GM18858 (cell line): ENCODE measurements around the gene GABBR2.

Experiments used
- ATAC-seq: cut with Tn5 transposase; IDR thresholded peaks from one replicate; pipeline ENCODE4 v1.9.1; 2021; ENCODE audit not compliant: unreplicated experiment

The GABBR2 gene

GRCh38 chr9:98330831-98331230 is 377.9 kb downstream of the GABBR2 start:
- ATAC-seq = no peak

- ATAC-seq = no peak
These were observed 378.8 kb downstream of the GABBR2 start for GRCh38 chr9:98329904-98330303.

DNA sequence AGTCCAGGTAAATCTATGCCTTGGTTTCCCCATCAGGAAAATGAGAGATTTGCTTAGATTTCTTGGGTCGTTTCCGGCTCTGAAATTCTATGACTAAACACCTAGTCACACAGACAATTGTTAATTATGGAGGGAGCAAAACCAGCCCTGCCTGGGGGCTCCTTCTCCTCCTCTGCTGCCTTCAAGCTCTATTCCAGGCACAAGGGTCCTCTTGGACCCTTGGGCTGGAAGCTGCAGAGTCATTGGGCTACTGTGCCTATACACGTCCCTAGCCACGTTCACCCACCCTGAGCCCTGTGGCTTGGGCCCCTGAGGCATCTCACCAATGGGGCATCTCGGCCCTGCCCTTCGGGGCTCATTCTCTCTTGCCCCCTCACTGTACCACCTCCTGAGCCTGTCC is 379.5 kb downstream of the GABBR2 start:
- no peak for ATAC-seq

DNA sequence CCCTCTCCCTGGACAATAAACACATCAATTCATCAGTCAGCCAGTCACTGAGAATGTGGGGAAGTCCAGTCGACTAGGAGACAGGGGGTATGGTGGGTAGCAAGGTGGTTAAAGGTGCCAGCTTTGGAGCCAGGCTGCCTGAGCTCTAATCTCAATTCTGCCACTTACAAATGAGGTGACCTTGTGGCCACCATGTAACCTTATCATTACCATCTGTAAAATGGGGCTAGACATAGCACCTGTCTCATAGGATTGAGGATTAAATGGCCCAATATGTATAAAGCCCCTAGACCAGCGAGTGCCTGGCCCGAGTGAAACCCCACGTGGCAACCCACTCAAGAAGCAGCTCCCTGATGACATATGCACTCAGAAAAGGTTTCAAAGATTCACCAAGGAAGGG is 380.0 kb downstream of the GABBR2 start:
- no peak for ATAC-seq

DNA sequence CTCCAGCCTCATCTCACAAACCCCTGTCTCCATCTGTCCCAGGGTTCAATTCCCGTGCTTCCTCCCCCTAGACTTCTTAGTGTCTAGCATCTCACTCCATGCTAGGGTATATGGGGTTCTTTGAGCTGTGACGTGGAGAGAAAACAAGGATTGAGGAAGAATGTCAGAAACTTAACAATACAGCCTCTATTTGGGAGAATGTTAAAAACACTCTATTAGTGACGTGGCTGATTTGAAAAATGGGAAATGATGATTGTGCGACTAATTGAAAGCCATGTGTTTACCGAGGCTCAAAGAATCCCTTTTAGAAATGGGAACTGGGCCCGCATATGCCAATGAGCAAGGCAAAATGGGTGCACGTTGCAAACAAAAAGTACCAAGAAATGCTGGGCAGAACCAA is 380.6 kb downstream of the GABBR2 start:
- ATAC-seq = no peak

DNA sequence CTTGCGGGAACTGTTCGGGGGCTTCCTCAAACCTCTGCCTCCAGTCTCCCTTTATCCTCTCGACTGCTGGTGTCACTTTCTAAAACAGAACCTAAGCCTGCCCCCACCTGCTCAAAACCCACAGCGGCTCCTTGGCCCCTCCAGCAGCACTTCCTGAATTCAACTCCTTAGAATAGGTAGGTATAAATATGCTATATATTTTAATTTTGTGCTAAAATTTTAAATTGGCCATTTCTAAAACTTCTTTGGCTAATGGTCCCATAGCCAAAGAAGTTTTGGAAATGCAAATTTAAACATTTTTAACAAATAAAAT is 381.5 kb downstream of the GABBR2 start:
- ATAC-seq = no peak

DNA sequence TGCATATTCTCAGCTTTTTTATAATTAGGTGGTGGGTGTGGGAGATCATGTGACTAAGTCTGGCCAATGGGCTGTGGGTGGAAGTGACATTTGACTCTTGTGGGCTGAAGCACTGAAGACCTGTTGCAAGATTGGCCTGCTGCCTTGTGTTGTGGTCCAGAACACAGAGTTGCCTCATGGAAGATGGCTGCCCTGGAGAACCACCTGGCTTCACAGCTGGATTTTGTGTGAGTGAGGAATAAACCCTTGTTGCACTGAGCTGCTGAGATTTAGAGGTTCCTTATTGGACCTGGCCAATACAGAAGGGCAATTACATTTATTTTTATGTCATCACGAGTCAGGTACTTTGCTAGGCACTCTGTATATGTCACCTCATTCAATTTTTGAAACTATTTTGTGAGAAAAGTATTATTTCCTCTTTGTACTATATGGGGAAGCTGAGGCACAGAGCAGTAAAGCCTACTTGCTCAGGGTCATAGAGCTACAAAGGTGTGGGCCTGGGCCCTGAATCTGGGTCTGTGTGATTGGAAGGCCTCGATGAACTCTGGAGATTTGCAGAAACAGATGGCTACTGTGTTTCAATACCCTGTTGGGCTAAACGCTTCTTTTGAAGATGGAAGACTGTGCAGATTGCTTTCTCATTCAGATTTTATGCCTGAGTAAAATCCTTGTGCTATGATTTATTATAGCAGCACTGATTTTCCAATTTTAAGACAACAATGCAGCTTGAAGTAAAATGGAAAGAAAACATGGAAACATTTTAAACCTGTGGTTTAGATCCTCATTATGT is 382.1 kb downstream of the GABBR2 start:
- ATAC-seq = no peak

- ATAC-seq = no peak
These were observed 383.9 kb downstream of the GABBR2 start for GRCh38 chr9:98324801-98325200.

DNA sequence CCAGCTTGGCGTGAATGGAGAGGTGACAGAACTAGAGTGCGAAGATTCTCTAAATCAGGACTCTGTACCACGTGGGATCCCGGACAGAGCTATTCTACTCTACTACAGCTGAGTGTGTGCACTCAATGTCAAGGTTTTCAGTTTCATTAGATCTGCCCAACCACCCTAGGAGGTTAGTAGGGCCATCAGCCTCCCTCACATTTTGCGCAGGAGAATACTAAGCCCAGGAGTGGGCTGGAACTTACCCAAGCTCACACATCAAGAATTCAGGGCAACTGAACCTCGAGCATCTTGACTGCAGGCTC is 385.0 kb downstream of the GABBR2 start:
- no peak for ATAC-seq

GRCh38 chr9:98323051-98323830 is 385.5 kb downstream of the GABBR2 start:
- no peak for ATAC-seq

GRCh38 chr9:98321269-98321668 is 387.5 kb downstream of the GABBR2 start:
- ATAC-seq = no peak

DNA sequence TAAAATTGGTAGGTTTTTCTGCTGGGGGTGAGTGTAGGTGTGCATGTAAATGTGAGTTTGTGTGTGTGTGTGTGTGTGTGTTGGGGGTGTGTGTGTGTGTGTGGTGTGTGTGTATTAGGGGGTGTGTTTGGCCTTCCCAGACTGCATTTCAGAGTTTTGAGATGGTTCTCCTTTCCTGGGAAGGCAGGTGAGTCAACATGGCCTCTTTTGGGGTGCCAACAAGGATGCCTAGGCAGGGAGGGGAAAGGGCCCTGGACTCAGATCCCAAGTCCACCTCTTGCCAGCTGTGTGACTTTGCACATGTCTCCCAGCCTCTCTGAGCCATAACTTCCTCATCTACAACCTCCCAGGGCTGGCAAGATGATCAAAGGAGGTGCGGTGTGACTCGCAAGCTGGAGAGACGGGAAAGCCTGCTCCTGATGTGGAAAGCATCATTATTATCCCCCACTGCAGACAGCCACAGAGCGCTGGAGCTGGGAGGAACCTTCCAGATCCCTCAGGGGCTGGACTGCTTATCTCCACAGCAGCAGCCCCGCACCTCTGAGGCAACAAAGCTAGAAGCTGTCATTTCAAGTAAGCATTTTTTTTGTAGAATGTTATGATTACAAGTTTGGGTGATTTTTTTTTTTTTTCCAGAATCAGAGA is 389.8 kb downstream of the GABBR2 start:
- no peak for ATAC-seq

- ATAC-seq = no peak
These were observed 390.5 kb downstream of the GABBR2 start for GRCh38 chr9:98318041-98318790.

GRCh38 chr9:98317134-98317857 is 391.4 kb downstream of the GABBR2 start:
- no peak for ATAC-seq

- no peak for ATAC-seq
These were observed 392.1 kb downstream of the GABBR2 start for GRCh38 chr9:98316445-98317133.

DNA sequence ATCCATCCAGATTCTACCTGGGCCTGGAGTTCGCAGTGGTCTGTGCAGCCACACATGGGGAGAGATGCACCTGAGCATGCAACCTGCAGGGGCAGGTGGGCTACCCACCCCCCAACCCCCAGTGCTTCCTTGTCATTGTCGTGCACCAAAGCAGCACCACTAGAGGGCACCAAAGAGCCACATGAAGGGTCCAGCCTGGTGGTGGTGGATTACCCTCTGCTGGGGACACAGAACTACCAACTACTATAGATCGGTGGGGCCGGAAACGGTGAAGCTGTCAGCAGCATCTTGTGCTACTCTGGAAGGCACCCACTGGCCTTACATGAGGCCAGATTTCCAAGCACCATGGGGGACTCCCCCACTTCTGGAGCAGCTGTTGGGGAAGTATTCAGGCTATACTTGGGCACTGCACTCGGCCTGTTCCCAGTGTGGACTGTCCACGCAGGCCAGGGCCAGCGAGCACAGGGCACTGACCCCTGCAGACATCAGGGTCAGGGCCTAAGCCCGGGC is 393.1 kb downstream of the GABBR2 start:
- ATAC-seq = no peak

- ATAC-seq = no peak
These were observed 393.7 kb downstream of the GABBR2 start for GRCh38 chr9:98315067-98315453.

DNA sequence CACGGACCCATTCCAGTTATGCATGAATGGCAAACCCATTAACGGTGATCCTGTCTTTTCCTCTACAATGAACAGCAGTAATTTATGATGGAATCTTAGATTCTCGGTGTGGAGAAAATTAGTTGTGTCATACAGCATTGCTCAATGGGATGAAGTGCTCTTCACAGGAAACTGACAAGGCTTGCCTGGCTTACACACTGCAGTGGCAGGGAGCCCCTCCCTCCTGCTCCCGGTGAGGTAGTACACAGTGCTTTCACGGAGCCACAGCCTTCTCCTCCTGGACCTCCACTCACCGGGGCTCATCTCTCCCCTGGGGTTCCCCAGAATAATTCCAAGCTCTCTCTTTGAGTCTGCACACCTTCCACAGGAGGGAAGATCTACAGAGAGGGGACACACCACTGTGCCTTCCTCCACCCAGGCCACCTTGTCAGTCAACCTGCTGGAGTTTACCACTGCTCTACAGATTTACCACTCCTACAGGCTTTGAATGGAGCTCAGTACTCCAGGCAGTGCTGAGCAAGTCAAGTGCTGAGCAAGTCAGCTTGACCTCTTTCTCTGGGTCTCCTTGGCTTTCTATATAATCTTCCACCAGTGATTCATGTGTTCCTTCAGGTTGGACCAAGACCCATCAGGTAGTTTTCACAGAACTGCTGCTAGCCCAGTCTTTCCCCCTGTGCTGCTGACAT is 394.2 kb downstream of the GABBR2 start:
- ATAC-seq = no peak

DNA sequence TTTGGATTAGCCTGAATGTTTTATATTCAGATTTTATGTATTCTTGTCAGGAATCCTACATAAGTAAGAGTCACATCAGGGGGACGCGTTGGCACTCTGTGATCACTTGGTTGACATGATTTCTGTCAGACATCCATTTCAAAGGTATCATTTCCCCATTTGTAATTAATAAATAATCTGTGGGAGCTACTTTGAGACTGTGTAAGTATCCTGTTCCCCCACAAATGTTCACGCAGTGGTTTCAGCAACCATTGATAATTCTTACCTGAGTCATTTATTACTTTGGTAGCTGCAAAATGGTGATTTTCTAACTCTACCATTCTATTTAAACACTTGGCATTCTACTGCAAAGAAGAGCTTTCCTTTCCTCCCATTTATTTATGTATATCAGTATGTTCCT is 396.4 kb downstream of the GABBR2 start:
- ATAC-seq = no peak

DNA sequence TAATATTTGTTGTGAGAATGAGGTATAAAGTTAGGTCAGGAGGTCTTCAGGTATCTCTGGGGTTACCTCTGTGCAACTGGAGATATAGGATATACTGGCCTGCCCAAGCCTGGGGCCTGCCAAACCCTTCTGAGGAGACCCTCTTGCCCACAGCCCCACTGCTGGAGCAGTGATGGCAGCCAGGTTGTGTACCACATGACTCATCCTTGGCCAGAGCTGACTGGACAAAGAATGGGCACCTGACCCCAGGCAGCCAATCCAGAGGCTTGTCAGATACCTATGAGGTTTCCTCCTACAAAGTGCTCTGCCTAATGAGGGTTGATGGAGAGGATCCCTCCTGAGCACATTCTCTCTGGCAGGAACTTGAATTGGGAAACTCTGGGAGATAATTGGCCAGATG is 397.2 kb downstream of the GABBR2 start:
- ATAC-seq = no peak
